Bone marrow (tissue), 2 donors: ENCODE results near the gene ZNF763.
A peak's percentile ranks its signal among the peaks of the same experiment; 100 is the strongest.
"Not testable (repeated sequence)": the region's sequence is repeated elsewhere in the genome, so short reads cannot be mapped to it uniquely, and the experiment has no call there.

Source experiments
- DNase-seq, 2 donors: peaks; one replicate each; lab custom pipeline; 2025; lab: John Stamatoyannopoulos, UW

The ZNF763 gene

GRCh38 chr19:11971041-11971440 lies 6.2 kb downstream of the ZNF763 start:
- DNase-seq, result no peak

- DNase-seq, result no peak
These were observed 8.4 kb downstream of the ZNF763 start for GRCh38 chr19:11973019-11973810.

- DNase-seq, result no peak
These were observed 13.8 kb downstream of the ZNF763 start for GRCh38 chr19:11978492-11979100.

GRCh38 chr19:11979527-11979926 lies 14.7 kb downstream of the ZNF763 start:
- DNase-seq, result no peak

GRCh38 chr19:11982526-11982925 lies 17.7 kb downstream of the ZNF763 start:
- DNase-seq, result no peak

GRCh38 chr19:11984986-11985385 lies 20.1 kb downstream of the ZNF763 start:
- no peak for DNase-seq

- DNase-seq, result no peak
These were observed 21.9 kb downstream of the ZNF763 start for GRCh38 chr19:11986754-11987153.

- DNase-seq, result peak; percentile 71 to 91
These were observed 22.8 kb downstream of the ZNF763 start for GRCh38 chr19:11987405-11988281.

- no peak for DNase-seq
These were observed 24.2 kb downstream of the ZNF763 start for GRCh38 chr19:11989112-11989456.

- not testable (repeated sequence) for DNase-seq
These were observed 27.1 kb downstream of the ZNF763 start for GRCh38 chr19:11991921-11992320.

GRCh38 chr19:11995174-11995573 lies 30.3 kb downstream of the ZNF763 start:
- no peak for DNase-seq

- DNase-seq, result no peak
These were observed 35.5 kb downstream of the ZNF763 start for GRCh38 chr19:12000152-12000981.

- no peak for DNase-seq
These were observed 50.3 kb downstream of the ZNF763 start for GRCh38 chr19:12015015-12015752.

GRCh38 chr19:12015753-12016116 lies 50.9 kb downstream of the ZNF763 start:
- DNase-seq, result no peak
